Peyer's patch (tissue), 4 donors: ENCODE data around the gene C1orf122.

ENCODE experiments used
- POLR2A ChIP-seq, 2 donors: fragments of 450-650 bp; IDR thresholded peaks; one replicate each; pipeline ENCODE4 v1.5.1; 2017; ENCODE audit warnings: antibody characterized with exemption in 2 of 2, mild to moderate bottlenecking in 2 of 2, moderate library complexity in 2 of 2
- TF ChIP-seq, protein P1 (sequence below), 6 experiments: fragments of 450-650 bp in 4 of 6; fragments of 200-600 bp in 2 of 6; sonication (generic) in 1 of 6; IDR thresholded peaks; one replicate each; pipeline ENCODE4 v1.5.1; 2017 to 2019; ENCODE audit warnings: antibody characterized with exemption in 6 of 6, mild to moderate bottlenecking in 3 of 6, moderate library complexity in 1 of 6

DNA sequence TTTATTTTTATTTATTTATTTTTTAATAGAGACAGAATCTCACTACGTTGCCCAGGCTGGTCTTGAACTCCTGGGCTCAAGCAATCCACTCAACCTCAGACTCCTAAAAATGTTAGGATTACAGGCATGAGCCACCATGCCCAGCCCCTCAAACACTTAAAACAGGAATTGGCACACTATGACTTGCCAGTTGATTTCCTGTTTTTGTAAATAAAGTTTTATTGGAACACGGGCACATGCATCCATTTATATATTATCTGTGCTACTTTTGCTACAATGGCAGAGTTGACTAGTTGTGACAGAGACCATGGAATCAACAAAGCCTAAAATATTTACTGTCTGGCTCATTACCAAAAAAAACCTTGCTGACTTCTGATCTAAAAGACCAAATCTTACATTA lies 16.4 kb downstream of the C1orf122 start:
- TF ChIP-seq, protein P1, sequence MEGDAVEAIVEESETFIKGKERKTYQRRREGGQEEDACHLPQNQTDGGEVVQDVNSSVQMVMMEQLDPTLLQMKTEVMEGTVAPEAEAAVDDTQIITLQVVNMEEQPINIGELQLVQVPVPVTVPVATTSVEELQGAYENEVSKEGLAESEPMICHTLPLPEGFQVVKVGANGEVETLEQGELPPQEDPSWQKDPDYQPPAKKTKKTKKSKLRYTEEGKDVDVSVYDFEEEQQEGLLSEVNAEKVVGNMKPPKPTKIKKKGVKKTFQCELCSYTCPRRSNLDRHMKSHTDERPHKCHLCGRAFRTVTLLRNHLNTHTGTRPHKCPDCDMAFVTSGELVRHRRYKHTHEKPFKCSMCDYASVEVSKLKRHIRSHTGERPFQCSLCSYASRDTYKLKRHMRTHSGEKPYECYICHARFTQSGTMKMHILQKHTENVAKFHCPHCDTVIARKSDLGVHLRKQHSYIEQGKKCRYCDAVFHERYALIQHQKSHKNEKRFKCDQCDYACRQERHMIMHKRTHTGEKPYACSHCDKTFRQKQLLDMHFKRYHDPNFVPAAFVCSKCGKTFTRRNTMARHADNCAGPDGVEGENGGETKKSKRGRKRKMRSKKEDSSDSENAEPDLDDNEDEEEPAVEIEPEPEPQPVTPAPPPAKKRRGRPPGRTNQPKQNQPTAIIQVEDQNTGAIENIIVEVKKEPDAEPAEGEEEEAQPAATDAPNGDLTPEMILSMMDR (IDR thresholded peaks at IDR 0.05): no peak
- no peak for TF ChIP-seq POLR2A (IDR thresholded peaks at IDR 0.05)
